Esophagus squamous epithelium (tissue), 4 donors: ENCODE data around the gene IDE.

ENCODE experiments used
- POLR2A ChIP-seq, 4 donors: fragments of 450-650 bp; IDR thresholded peaks; one replicate each; pipeline ENCODE4 v1.6.1; 2017; ENCODE audit warnings: antibody characterized with exemption in 4 of 4, mild to moderate bottlenecking in 4 of 4, moderate library complexity in 3 of 4
- TF ChIP-seq, protein P1 (sequence below), 6 experiments: fragments of 450-650 bp in 4 of 6; fragments of 200-600 bp in 2 of 6; sonication (generic) in 2 of 6; IDR thresholded peaks; one replicate each; pipeline ENCODE4 v1.5.1; 2016 to 2019; ENCODE audit warnings: antibody characterized with exemption in 6 of 6, mild to moderate bottlenecking in 4 of 6, moderate library complexity in 4 of 6

DNA sequence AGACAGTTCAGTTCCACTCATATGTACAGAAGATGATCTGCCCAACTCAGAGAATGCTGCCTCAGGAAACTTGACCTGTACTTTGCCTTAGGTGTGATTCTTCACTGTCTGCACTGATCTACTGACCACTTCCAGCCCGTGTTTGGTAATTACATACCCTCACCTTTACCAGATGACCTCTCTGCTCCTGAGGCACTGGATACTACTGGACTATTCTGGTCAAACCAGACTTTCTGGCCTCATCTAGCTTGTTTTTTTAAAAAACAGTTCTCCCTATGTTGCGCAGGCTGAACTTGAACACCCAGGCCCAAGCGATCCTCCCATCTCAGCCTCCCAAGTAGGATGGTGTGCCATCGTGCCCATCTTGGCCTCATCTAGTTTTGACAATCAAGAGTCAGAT, 26.2 kb downstream of the IDE start:
- TF ChIP-seq, protein P1, sequence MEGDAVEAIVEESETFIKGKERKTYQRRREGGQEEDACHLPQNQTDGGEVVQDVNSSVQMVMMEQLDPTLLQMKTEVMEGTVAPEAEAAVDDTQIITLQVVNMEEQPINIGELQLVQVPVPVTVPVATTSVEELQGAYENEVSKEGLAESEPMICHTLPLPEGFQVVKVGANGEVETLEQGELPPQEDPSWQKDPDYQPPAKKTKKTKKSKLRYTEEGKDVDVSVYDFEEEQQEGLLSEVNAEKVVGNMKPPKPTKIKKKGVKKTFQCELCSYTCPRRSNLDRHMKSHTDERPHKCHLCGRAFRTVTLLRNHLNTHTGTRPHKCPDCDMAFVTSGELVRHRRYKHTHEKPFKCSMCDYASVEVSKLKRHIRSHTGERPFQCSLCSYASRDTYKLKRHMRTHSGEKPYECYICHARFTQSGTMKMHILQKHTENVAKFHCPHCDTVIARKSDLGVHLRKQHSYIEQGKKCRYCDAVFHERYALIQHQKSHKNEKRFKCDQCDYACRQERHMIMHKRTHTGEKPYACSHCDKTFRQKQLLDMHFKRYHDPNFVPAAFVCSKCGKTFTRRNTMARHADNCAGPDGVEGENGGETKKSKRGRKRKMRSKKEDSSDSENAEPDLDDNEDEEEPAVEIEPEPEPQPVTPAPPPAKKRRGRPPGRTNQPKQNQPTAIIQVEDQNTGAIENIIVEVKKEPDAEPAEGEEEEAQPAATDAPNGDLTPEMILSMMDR (IDR thresholded peaks at IDR 0.05) = no peak
- TF ChIP-seq POLR2A (IDR thresholded peaks at IDR 0.05) = no peak
